Measurements from ENCODE around the gene FAM50A. TPM values are rescaled to one million over a fixed set of nuclear protein-coding genes. Genes with fewer than 3 reads are reported as not detected.
A peak's percentile ranks its signal among the peaks of the same experiment; 100 is the strongest.

The FAM50A gene
- total RNA-seq, 4 donors from 2014 or later = 39.9 to 130 (median 52.0) TPM

DNA sequence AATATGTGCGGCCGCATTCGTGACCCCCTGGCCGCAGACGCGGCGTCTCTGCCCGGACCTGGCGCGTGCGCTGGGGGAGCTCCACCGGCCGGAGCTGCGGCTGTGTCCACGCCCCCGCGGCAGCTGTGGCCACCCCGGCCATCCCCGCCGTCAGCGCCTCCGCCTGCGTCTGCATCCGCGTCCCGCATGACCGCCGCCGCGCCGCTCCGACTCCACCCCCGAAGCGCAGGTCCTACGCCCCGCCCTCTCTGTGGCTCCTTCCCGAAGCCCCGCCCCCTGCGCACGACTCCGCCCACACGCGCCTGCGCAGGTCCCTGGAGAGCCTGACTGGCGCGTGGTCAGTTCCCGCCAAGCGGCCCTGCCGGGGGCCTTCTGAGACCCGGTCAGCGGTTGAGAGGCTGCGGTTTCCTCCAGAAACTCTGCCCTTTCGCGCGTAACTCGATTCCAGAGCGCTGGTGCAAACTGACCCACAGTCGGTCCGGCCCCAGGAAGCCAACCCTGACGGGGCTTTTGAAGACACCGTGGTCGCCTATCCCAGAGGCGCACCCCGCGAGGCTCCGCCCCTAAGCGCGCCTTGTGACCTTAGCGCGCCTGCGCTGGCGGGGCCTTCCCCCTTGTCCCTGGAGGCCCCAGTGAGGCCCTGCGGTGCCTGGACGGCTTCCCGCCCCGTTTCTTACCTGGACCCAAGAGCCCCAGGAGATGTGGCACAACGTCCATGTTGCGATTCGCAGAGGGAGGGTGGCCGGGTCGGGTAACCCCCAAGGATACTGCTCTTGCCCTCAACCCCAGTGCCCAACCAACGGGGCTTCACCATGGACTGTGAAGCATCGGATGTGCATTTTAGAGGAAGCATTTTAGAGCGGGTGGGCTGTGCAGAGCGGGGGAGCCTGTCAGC is 35.0 kb downstream of the FAM50A start, which contains the start of gene LAGE3:
LAGE3 (minus strand) TSS at position 554 of the 895 bp plus-strand sequence; CDS start at position 188, 366 bp downstream.
- TF ChIP-seq POLR2A (IDR thresholded peaks at IDR 0.05) (peak; percentile 59), POLR2AphosphoS5 (IDR thresholded peaks at IDR 0.05) (peak; percentile 62 to 67 (median 66)), EP300 (IDR thresholded peaks at IDR 0.05; ENCODE audit: low read depth) (no peak)
- TF ChIP-seq, protein P1, sequence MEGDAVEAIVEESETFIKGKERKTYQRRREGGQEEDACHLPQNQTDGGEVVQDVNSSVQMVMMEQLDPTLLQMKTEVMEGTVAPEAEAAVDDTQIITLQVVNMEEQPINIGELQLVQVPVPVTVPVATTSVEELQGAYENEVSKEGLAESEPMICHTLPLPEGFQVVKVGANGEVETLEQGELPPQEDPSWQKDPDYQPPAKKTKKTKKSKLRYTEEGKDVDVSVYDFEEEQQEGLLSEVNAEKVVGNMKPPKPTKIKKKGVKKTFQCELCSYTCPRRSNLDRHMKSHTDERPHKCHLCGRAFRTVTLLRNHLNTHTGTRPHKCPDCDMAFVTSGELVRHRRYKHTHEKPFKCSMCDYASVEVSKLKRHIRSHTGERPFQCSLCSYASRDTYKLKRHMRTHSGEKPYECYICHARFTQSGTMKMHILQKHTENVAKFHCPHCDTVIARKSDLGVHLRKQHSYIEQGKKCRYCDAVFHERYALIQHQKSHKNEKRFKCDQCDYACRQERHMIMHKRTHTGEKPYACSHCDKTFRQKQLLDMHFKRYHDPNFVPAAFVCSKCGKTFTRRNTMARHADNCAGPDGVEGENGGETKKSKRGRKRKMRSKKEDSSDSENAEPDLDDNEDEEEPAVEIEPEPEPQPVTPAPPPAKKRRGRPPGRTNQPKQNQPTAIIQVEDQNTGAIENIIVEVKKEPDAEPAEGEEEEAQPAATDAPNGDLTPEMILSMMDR (IDR thresholded peaks at IDR 0.05) = no peak
- WGBS, 2 donors (ENCODE audit: low coverage in 1 of 2) = 62% methylated on average over 84 of the region's 85 CpGs; no CpG with 5 or more reads in 1 of the 2 donors
- no peaks in the 10 kb centered on the region for H3K9me3 ChIP-seq
- intact Hi-C loops (cut with DNase I; ENCODE audit: low total_unique reads) (no loop called here), in situ Hi-C loops (cut with MboI; ENCODE audit: low pct_ligation_motif_present in 1 of 4, low pct_unique_long_range_greater_than_20kb in 1 of 4, low sequenced_read_pairs in 3 of 4) (no loop called here)
- H3K27ac ChIP-seq = peak within 1 kb of the TSS; percentile 82 to 91 (median 85)
- H3K4me1 ChIP-seq = peaks cover 4 to 6% (median 5%) of the 10 kb centered on the region in 4 donors
- DNase-seq = peak; percentile 96
- H3K36me3 ChIP-seq = no peaks in the 10 kb centered on the region
- H3K27me3 ChIP-seq = no peaks in the 10 kb centered on the region
- H3K4me3 ChIP-seq = peak within 1 kb of the TSS; percentile 30 to 50 (median 44)

DNA sequence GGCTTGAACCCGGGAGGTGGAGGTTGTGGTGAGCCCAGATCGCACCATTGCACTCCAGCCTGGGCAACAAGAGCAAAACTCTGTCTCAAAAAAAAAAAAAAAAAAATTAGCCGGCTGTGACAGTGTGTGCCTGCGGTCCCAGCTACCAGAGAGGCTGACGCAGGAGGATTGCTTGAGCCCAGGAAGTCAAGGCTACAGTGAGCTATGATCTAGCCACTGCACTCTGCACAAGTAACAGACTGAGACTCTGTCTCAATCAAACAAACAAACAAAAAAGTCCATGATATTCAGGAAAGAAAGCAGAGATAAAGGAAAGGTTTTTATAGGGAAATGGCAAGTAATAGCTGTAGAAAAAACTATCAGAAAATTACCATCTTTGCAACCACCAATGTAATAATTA is 37.3 kb downstream of the FAM50A start:
- intact Hi-C loops (cut with DNase I; ENCODE audit: low total_unique reads) (no loop called here), in situ Hi-C loops (cut with MboI; ENCODE audit: low pct_ligation_motif_present in 1 of 4, low pct_unique_long_range_greater_than_20kb in 1 of 4, low sequenced_read_pairs in 3 of 4) (no loop called here)
- DNase-seq = no peak
- Histone ChIP-seq H3K4me1 (peaks cover 5 to 19% (median 12%) of the 10 kb centered on the region in 4 donors), H3K27ac (no peak overlapping the region), H3K9me3 (no peaks in the 10 kb centered on the region), H3K36me3 (no peaks in the 10 kb centered on the region), H3K4me3 (no peak overlapping the region), H3K27me3 (no peaks in the 10 kb centered on the region)
- 86% methylated on average over 5 of the region's 5 CpGs; no CpG with 5 or more reads in 1 of the 2 donors for WGBS, 2 donors (ENCODE audit: low coverage in 1 of 2)
- TF ChIP-seq POLR2AphosphoS5 (IDR thresholded peaks at IDR 0.05) = no peak
- no peak for TF ChIP-seq POLR2A (IDR thresholded peaks at IDR 0.05)
- TF ChIP-seq, protein P1 (IDR thresholded peaks at IDR 0.05) = no peak
- TF ChIP-seq EP300 (IDR thresholded peaks at IDR 0.05; ENCODE audit: low read depth) = no peak

DNA sequence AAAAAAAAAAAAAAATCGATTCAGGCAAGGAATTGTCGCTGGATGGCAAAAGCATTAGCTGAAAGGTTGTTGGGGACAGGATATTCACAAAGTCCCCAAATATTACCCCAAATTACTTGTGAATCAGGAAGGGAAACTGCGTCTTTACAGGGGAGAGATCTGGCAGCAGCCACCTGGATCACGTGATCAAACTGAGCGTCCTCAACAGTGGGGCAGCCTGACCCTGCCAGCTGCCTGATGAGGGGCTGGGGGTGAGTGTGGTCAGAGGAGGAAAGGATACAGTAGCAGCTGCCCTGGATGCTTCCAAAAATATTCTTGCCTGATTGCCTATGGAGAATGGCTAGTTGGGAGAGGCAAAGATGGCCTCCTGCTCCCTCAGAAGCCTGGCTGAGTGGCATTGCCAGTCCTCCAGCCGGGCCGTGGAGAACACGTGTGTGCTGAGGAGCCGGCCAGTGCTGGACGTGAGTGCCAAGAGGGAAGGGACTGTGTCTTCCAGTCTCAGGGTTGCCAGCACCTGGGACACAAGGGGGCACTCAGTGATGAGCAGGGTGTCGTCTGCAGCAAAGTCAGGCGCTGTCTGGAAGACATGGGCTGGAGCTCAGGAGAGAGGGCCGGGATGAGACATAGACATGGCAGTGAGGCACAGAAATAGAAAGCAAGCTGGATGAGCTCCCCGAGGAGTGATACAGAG is 38.1 kb downstream of the FAM50A start:
- Histone ChIP-seq H3K27ac (no peak overlapping the region), H3K4me1 (peaks cover 5 to 21% (median 14%) of the 10 kb centered on the region in 4 donors), H3K4me3 (no peak overlapping the region), H3K36me3 (no peaks in the 10 kb centered on the region), H3K27me3 (no peaks in the 10 kb centered on the region), H3K9me3 (no peaks in the 10 kb centered on the region)
- DNase-seq = no peak
- intact Hi-C loops (cut with DNase I; ENCODE audit: low total_unique reads) = no loop called here
- TF ChIP-seq, protein P1 (IDR thresholded peaks at IDR 0.05) = no peak
- no peak for TF ChIP-seq POLR2AphosphoS5 (IDR thresholded peaks at IDR 0.05)
- no peak for TF ChIP-seq EP300 (IDR thresholded peaks at IDR 0.05; ENCODE audit: low read depth)
- no peak for TF ChIP-seq POLR2A (IDR thresholded peaks at IDR 0.05)
- 40 to 73% methylated on average over 2 to 14 of the region's 14 CpGs for WGBS, 2 donors (ENCODE audit: low coverage in 1 of 2)
- in situ Hi-C loops (cut with MboI; ENCODE audit: low pct_ligation_motif_present in 1 of 4, low pct_unique_long_range_greater_than_20kb in 1 of 4, low sequenced_read_pairs in 3 of 4) = no loop called here

DNA sequence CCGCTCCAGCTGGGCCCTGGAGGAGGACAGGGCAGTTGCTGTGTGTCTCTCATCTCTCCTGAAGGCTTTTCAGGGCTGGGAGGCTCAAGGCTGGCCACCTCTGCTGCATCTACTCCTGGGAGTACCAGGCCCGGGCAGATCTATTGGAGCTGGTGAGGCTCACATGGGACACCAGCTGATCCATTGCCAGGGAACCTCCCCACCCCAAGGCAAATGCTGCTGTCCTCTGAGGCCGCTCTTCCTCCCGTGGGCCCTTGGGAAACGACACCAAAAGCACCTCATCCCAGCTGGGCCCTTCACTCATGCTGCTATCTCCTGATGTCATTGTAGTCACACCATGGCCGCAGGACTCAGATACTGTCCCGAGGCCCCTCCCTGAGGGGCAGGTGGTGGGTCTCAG is 38.8 kb downstream of the FAM50A start:
- Histone ChIP-seq H3K27me3 (no peaks in the 10 kb centered on the region), H3K4me3 (no peak overlapping the region), H3K36me3 (no peaks in the 10 kb centered on the region), H3K9me3 (no peaks in the 10 kb centered on the region), H3K4me1 (peaks cover 5 to 24% (median 14%) of the 10 kb centered on the region in 4 donors), H3K27ac (no peak overlapping the region)
- DNase-seq = no peak
- intact Hi-C loops (cut with DNase I; ENCODE audit: low total_unique reads) (no loop called here), in situ Hi-C loops (cut with MboI; ENCODE audit: low pct_ligation_motif_present in 1 of 4, low pct_unique_long_range_greater_than_20kb in 1 of 4, low sequenced_read_pairs in 3 of 4) (no loop called here)
- TF ChIP-seq EP300 (IDR thresholded peaks at IDR 0.05; ENCODE audit: low read depth) (no peak), POLR2A (IDR thresholded peaks at IDR 0.05) (no peak), POLR2AphosphoS5 (IDR thresholded peaks at IDR 0.05) (no peak)
- TF ChIP-seq, protein P1 (IDR thresholded peaks at IDR 0.05) = no peak
- WGBS, 2 donors (ENCODE audit: low coverage in 1 of 2) = 82% methylated on average over 7 of the region's 7 CpGs; no CpG with 5 or more reads in 1 of the 2 donors
